Stimulated activated naive CD8-positive, alpha-beta T cell treated with anti-CD3 and anti-CD28 coated beads, Interleukin-15, Interleukin-2, amounts not matched to agents 100 U/mL and 50 U/mL, for 24 hours (primary cell): ENCODE data around the gene C17orf78.
"Not testable (repeated sequence)": the region's sequence is repeated elsewhere in the genome, so short reads cannot be mapped to it uniquely, and the experiment has no call there.

Source experiments
- ATAC-seq: fragments of 150-1000 bp; cut with Tn5 transposase; one replicate; pipeline ENCODE4 v1.10.0; 2021
- DNase-seq: peaks from one replicate; pipeline ENCODE4 v3.0.0; 2021

C17orf78 gene

GRCh38 chr17:37386462-37386861 is 10.7 kb downstream of the C17orf78 start:
- DNase-seq (no peak), ATAC-seq (no peak)

- ATAC-seq (no peak), DNase-seq (no peak)
These were observed 12.5 kb downstream of the C17orf78 start for GRCh38 chr17:37388266-37388665.

GRCh38 chr17:37389160-37389559 is 13.4 kb downstream of the C17orf78 start:
- DNase-seq (no peak), ATAC-seq (no peak)

GRCh38 chr17:37391146-37391545 is 15.4 kb downstream of the C17orf78 start:
- no peak for ATAC-seq
- no peak for DNase-seq

- DNase-seq (no peak), ATAC-seq (peak; percentile 79)
These were observed 16.3 kb downstream of the C17orf78 start for GRCh38 chr17:37392024-37392590.

GRCh38 chr17:37393352-37393751 is 17.6 kb downstream of the C17orf78 start:
- DNase-seq: no peak
- ATAC-seq: no peak

GRCh38 chr17:37399265-37399803 is 23.5 kb downstream of the C17orf78 start:
- ATAC-seq (no peak), DNase-seq (no peak)

- no peak for DNase-seq
- ATAC-seq: no peak
These were observed 24.7 kb downstream of the C17orf78 start for GRCh38 chr17:37400505-37400904.

GRCh38 chr17:37405522-37405921 is 29.7 kb downstream of the C17orf78 start:
- ATAC-seq: not testable (repeated sequence)

GRCh38 chr17:37405955-37406634 is 30.3 kb downstream of the C17orf78 start:
- no peak for DNase-seq
- ATAC-seq: no peak

More at GRCh38 chr17:37405522-37405921, 29.7 kb downstream of the C17orf78 start:
- DNase-seq: not testable (repeated sequence)

GRCh38 chr17:37406635-37407461 is 31.1 kb downstream of the C17orf78 start, which contains the start of the genes ACACA and TADA2A:
TSS of gene ACACA (minus strand) at chr17:37406836. CDS start at chr17:37406299, 537 bp downstream.
TSS of gene TADA2A (plus strand) at chr17:37406886. CDS start at chr17:37411366, 4,480 bp downstream.
- ATAC-seq (peak; percentile 98), DNase-seq (peak; percentile 86)

- not testable (repeated sequence) for ATAC-seq, DNase-seq
These were observed 32.3 kb downstream of the C17orf78 start for GRCh38 chr17:37408145-37408479.

- ATAC-seq (no peak), DNase-seq (no peak)
These were observed 34.6 kb downstream of the C17orf78 start for GRCh38 chr17:37410357-37410756.

GRCh38 chr17:37413875-37414519 is 38.2 kb downstream of the C17orf78 start:
- ATAC-seq (no peak), DNase-seq (no peak)

GRCh38 chr17:37417852-37418251 is 42.1 kb downstream of the C17orf78 start:
- DNase-seq (no peak), ATAC-seq (no peak)

GRCh38 chr17:37422971-37423625 is 47.3 kb downstream of the C17orf78 start:
- DNase-seq: no peak
- ATAC-seq: no peak

- no peak for ATAC-seq
- no peak for DNase-seq
These were observed 49.5 kb downstream of the C17orf78 start for GRCh38 chr17:37425268-37425667.

GRCh38 chr17:37429039-37429438 is 53.3 kb downstream of the C17orf78 start:
- DNase-seq (no peak), ATAC-seq (no peak)

GRCh38 chr17:37429453-37429852 is 53.7 kb downstream of the C17orf78 start:
- no peak for ATAC-seq
- no peak for DNase-seq

- ATAC-seq (peak; percentile 89), DNase-seq (no peak)
These were observed 54.4 kb downstream of the C17orf78 start for GRCh38 chr17:37430051-37430627.

GRCh38 chr17:37432671-37433070 is 56.9 kb downstream of the C17orf78 start:
- DNase-seq (no peak), ATAC-seq (no peak)
